HG03575 (cell line): ENCODE results near the gene ANAPC1.
"Not testable (repeated sequence)": the region's sequence is repeated elsewhere in the genome, so short reads cannot be mapped to it uniquely, and the experiment has no call there.

Experiments
- ATAC-seq: cut with Tn5 transposase; IDR thresholded peaks from one replicate; pipeline ENCODE4 v1.9.1; 2021; ENCODE audit not compliant: unreplicated experiment, insufficient number of reproducible peaks, low FRiP score; ENCODE audit errors: extremely low read depth

ANAPC1 gene

DNA sequence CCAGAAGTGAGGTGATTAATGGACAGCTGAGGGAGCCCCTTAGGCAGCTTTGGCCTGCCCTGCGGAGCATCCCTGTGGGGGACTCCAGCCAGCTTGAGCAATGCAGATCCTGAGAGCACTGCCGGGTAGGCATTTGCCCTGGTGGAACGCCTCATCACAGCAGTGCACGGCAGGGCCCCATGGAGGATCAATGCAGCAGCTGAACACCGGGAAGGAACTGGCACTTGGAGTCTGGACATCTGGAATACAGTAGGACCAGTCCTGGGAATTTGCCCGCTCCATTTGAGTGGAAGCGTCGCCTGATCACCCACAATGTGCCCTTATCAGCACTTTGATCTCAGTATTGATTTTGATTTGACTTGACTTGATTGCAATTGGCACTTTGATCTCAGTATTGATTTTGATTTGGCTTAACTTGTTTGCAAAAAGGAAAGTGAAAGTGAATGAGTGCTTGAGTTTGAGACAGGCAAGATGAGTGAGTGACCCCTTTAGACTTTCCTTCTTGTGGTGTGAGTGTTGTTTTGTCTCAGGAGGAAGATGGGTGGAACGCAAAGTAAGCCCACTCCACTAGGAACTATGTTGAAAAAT is 123.2 kb downstream of the ANAPC1 start:
- not testable (repeated sequence) for ATAC-seq

GRCh38 chr2:111752533-111752932 is 131.5 kb downstream of the ANAPC1 start:
- ATAC-seq, result not testable (repeated sequence)

- ATAC-seq, result not testable (repeated sequence)
Observed at GRCh38 chr2:111750641-111751040, 133.4 kb downstream of the ANAPC1 start.

GRCh38 chr2:111748429-111748828 is 135.6 kb downstream of the ANAPC1 start:
- not testable (repeated sequence) for ATAC-seq

DNA sequence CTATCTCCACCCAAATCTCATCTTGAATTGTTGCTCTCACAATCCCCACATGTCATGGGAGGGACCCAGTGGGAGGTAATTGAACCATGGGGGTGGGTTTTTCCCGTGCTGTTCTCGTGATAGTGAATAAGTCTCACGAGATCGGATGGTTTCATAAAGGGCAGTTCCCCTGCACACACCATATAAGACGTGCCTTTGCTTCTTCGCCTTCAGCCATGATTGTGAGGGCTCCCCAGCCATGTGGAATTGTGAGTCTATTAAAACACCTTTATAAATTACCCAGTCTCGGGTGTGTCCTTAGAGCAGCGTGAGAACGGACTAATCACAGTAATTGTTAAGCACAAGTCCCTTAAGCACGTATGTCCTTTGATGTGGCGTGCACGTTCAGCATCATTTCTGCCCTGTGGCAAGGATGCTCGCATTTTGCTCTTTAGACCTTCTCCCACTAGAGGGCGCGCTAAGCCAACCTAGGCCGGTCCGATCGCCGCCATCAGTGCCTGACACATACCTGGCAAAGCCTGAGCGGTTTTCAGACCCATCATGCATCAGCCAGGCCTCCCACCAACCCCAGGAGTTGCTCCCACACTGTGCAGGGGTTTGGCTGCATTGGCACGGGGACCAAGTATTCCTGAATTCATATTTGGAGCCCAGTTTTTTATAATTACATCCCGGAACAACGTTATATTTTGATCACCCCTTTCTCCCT is 136.4 kb downstream of the ANAPC1 start:
- ATAC-seq, result peak; percentile 57

DNA sequence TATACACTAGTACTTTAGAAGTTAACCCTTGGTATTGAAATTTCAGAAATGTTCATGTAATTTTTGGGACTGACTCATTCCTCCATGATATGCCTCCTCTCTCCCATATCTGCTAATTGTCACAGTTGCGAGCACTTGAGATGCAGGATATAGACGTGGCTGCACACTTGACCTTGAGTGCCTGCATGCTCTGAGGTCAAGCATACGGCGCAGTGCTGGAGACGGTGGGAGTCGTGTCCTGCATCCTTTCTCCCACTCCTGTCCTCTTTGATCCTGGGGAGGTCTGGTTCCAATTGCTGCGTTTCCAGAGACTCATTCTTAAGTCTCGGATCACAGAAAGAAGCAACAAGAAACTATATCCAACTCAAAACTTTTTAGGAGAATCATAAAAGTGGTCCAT is 139.2 kb downstream of the ANAPC1 start:
- ATAC-seq, result not testable (repeated sequence)

GRCh38 chr2:111741517-111741916 is 142.5 kb downstream of the ANAPC1 start:
- ATAC-seq, result not testable (repeated sequence)

GRCh38 chr2:111735838-111736721 is 147.9 kb downstream of the ANAPC1 start:
- ATAC-seq, result not testable (repeated sequence)

- ATAC-seq, result not testable (repeated sequence)
Observed at GRCh38 chr2:111735420-111735819, 148.6 kb downstream of the ANAPC1 start.

DNA sequence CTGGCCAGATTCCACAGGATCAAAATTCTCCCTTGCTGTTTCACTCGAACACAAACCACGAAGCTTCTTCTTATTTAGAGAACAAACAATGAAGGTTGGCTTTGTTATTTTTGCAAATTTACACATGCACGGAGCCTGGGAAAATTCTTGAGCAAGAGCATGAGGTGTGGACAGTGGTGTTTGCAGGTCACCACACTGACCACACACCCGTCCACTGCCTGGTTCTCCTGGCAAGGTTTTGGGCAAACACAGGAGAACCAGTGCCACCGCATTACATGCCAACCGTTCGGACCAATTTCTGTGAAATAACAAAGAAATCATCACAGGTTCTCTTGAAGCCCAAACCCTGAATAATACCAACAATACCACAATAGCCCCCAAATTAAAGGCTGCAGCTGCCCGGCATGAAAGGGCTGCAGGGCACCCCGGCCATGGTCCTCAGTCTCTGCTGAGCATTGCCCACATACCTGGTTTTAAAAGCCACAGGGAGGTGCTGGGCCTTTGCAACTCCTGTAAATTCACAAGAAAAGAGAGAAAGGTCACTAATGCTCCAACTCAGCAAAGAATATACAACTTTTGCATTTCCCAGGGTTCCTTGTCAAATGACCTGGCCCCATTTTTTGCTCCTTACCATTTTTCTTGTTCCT is 154.1 kb downstream of the ANAPC1 start:
- not testable (repeated sequence) for ATAC-seq

DNA sequence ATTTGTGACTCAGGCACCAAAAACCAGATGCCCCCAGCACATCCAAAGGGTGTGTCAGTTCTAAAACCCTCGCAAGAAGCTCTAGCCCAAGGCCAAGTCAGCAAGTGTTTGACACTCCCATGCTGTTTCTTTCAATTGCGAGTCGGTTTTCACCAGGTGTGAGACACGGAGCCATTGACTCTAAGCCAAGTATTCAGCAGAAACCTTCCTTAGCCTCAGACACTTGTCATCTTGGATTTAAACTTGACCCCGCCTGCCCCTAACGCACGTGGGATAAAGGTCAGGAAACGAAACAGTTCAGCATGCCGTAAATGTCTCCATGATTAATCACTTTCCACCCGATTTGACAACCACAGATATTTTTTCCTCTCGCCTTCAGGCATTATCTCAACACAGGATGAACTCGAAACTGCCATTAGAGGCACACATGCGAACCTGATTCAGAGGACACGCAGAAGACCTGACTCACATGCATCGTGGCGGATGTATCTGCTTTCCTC is 156.3 kb downstream of the ANAPC1 start:
- not testable (repeated sequence) for ATAC-seq

GRCh38 chr2:111725742-111726141 is 158.3 kb downstream of the ANAPC1 start:
- ATAC-seq, result not testable (repeated sequence)

DNA sequence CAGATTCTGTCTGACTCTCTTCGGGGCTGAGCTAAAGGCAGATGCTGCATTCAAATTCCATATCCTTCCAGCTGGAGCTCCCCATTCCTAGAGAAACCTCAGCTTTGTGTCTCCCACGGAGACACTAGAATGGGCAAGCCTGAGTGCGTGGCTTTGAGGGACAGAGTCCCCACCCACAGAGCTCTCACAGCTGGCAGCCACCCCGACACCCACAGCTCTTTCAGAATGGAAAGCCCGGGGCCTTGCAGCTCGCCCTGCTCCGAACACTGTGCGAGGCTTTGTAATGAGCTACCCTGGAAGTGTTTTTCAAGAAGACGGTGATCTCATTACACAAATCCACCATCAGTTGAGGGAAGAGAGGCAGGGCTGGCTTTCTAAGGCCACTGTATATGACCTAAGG is 164.4 kb downstream of the ANAPC1 start:
- ATAC-seq, result not testable (repeated sequence)
